COR-L47 (cell line): ENCODE results near the gene HHAT.
A peak's percentile ranks its signal among the peaks of the same experiment; 100 is the strongest.

Source experiments
- DNase-seq: peaks from one replicate; lab custom pipeline; 2025; lab: John Stamatoyannopoulos, UW

The HHAT gene

DNA sequence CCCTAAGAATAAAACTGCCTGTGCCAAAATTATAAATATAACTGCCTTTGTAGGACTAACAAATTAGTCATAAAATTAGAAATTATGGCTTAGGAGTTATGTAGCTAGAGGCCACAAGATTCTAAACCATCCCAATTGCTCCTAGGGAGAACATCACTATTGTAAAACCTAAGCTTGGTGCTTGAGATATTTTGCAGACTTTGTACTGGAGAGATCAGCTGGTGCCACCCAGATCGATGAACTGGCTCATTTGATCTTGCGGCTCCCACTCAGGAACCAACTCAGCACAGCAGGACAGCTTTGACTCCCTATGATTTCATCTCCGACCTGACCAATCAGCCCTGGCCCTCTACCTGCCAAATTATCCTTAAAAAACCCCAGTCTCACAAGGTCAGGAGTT, 30.6 kb downstream of the HHAT start:
- DNase-seq, result no peak

- peak; percentile 6 for DNase-seq
Measured at GRCh38 chr1:210360852-210361477, 32.3 kb downstream of the HHAT start.

DNA sequence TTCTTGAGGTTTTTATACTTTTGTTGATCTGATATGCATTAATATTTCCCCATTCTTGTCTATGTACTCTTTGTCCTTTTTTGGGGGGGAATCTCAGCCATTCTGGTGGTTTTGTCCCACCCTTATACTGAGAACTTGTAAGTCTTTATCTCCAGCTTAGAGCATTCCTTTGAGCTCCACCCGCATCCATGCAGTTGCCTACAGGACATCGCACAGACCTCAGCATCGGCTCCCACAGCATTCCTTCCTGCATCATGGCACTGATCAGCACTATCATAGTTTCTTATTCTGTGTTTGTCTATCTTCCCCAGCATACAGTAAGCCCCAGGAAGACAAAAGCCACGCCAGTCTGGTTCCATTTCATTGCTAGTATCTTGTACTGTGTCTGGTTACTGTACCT, 33.0 kb downstream of the HHAT start:
- DNase-seq, result no peak

- DNase-seq, result no peak
Measured at GRCh38 chr1:210362526-210362925, 33.8 kb downstream of the HHAT start.

- DNase-seq, result no peak
Measured at GRCh38 chr1:210363119-210363518, 34.4 kb downstream of the HHAT start.

- no peak for DNase-seq
Measured at GRCh38 chr1:210364479-210364878, 35.8 kb downstream of the HHAT start.

- DNase-seq, result no peak
Measured at GRCh38 chr1:210366767-210367166, 38.1 kb downstream of the HHAT start.

GRCh38 chr1:210367566-210367965, 38.9 kb downstream of the HHAT start:
- DNase-seq, result no peak

DNA sequence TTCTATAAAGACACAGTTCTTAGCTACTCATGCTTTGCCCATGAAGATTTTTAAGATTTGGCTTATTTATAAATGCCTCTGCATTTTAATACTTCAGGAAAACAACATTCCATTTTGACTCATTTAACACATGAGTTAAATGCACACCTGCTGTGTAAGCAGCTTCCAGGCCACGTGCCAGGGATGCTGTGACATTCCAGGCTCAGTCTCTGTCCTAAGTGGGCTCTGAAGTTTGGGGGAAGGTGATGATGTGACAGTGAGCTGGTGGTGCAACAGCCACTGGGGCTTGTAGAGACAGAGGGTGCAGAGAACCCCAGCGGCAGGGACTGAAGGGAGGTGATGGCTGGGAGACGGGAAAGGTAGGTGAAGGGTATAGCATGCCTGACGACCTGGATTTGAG, 40.7 kb downstream of the HHAT start:
- DNase-seq, result no peak

GRCh38 chr1:210371916-210372315, 43.2 kb downstream of the HHAT start:
- DNase-seq, result no peak

DNA sequence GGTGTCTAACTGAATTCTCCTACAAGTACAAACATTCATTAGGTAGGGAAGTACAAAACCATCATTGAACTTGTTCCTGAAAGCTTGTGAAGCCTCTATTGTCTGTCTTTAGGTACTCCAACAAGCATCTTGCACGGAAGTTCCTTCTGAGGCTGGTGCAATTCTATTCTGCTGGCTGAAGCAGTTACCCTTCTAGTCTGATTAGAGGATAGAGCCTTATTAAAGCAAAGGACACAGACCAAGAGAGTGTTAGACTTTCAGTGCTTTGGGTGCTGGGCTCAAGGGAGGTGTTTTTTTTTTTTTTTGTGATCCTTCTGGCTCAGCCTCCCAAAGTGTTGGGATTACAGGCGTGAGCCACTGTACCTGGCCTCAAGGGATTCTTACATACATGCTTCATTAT, 43.8 kb downstream of the HHAT start:
- no peak for DNase-seq

- no peak for DNase-seq
Measured at GRCh38 chr1:210372931-210373627, 44.4 kb downstream of the HHAT start.

GRCh38 chr1:210373628-210373877, 44.9 kb downstream of the HHAT start:
- no peak for DNase-seq

GRCh38 chr1:210373878-210374599, 45.3 kb downstream of the HHAT start:
- DNase-seq, result peak; percentile 41

DNA sequence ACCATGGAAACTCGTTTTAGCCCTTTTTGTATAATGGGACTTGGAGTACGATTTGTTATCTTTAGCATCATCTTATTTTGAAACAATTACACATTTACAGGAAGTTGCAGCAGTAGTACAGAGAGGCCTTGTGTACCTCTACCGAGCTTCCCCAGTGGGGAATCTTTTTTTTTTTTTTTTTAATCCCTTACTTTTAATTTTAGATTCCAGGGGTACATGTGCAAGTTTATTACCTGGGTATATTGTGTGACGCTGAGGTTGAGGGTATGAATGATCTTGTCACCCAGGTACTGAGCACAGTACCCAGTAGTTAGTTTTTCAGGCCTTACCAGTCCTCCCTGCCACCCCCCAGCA, 45.9 kb downstream of the HHAT start:
- no peak for DNase-seq

GRCh38 chr1:210376836-210377372, 48.2 kb downstream of the HHAT start:
- DNase-seq, result no peak

DNA sequence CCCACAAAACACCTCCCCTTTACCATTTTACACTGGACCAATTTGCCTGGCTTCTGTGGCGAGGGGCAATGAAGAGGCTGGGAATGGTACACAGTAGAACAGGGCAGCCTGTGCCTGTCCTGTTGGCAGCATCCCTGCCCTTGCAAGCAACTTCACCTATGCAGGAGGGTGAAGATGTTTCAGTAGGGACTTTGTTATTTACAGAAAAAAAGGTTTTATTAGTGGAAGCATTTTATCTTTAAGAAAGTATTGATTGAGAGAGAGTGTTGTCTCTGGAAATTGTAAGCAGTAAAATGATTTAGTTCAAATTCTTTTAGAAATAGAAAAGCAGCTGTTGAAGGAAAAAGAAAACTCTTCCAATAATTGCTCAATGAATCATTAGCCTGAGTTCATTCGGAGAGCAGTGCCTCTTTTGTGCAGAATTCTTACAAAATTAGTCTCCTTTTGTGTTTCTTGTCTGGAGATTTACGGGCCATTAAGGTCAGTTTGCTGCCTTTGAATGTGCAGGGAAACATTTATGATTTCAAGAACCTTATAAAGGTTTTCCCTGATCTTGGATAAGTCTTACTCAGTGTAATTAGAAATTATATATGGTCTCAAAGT, 49.1 kb downstream of the HHAT start:
- no peak for DNase-seq

DNA sequence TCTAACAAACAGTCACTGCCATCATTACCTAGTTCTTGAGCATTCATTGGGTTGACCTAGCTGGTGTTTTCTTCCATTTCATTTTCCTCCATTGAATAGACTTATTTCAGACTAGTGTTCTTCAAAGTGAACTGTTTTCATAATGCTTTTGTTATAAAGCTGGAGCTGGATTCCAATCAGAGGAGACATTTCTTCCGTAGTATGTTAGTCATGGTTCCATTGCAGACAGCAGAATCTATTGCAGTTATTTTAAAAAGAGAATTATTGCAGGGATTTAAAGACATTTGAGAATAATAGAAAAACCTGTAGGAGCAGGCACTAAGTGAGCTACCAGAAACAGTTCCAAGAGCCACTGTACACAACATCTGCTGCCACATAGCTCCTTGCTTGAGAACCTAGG, 50.0 kb downstream of the HHAT start:
- DNase-seq, result no peak

GRCh38 chr1:210381934-210382333, 53.2 kb downstream of the HHAT start:
- DNase-seq, result no peak

GRCh38 chr1:210384625-210385024, 55.9 kb downstream of the HHAT start:
- DNase-seq, result no peak

GRCh38 chr1:210385228-210385627, 56.5 kb downstream of the HHAT start:
- DNase-seq, result no peak

- DNase-seq, result no peak
Measured at GRCh38 chr1:210394281-210394821, 65.6 kb downstream of the HHAT start.

DNA sequence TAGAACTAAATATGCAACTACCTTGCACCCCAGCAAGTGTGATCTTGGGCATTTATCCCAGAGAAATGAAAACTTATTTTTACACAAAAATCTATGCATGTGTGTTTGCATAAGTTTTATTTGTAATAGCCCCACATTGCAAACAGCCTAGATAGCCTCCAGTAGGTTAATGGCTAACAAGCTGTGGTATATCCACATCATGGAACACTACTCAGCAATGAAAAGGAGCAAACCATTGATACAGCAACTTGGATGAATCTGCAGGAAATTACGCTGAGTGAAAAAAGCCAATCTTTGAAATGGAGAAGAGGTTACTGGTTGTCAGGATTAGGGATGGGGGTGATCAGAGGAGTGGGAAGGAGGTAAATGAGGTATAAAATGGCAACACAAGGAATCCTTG, 67.8 kb downstream of the HHAT start:
- no peak for DNase-seq
